Left ventricle myocardium superior (tissue), 1 donor: ENCODE measurements around the gene IFT25. TPM values are rescaled to one million over a fixed set of nuclear protein-coding genes. Genes with fewer than 3 reads are reported as not detected.

ENCODE experiments used
- ATAC-seq: fragments of 200-7000 bp; cut with Tn5 transposase; one replicate; pipeline ENCODE4 v1.9.1; 2020; ENCODE audit warnings: mild to moderate bottlenecking, moderate library complexity
- DNase-seq: peaks from one replicate; pipeline ENCODE4 v3.0.0-alpha.2; 2020
- intact Hi-C: fragments of 100-400 bp; cut with micrococcal nuclease; formaldehyde crosslinking; loops from one replicate; pipeline ENCODE4 v1.11.0; 2022
- total RNA-seq: library from RNA; stranded (reverse); fragmentation: NEBNext Ultra II Directional; extraction: Animal tissue kit (Norgen Biotek cat#: 25700); gene quantifications from one replicate; pipeline ENCODE4 v1.2.1, GENCODE V29; 2021
- donor health status: DM: no; HTN: yes; CAD: no; lungs with severe emphysema.

Gene IFT25
- total RNA-seq, 1 donor from 2014 or later = 8.8 TPM

DNA sequence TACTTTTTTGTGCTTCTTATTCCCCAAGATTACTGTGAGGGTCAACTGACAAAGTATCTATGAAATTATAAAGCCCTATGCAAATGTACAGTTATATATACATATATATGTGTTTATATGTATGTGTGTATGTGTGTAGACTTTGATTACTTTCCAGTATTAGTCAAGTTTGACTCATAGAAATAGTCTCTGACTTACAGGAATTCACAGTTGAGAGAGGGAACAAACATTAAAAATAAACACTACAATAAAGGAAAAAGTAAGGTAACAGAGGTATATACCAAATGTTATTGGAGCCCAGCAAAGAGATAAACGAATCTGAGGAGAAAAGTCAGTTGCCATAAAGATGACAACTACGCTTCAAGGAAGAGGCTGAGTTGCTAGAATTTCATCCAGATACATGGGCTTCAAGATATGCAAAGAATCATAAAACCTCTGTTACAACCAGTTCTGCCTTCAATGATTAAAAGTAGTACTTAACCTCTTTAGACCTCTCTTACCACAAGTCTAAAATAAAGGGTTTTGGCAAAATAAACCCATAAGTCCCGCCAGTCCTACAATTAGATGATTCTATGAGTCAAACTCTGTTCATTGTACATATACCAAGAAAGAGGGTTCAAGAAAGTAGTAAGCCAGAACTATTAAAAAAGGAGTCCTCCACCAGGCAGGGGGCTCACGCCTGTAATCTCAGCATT is 7.2 kb downstream of the IFT25 start:
- ATAC-seq (no peak), DNase-seq (no peak)
- intact Hi-C loops = no loop called here

DNA sequence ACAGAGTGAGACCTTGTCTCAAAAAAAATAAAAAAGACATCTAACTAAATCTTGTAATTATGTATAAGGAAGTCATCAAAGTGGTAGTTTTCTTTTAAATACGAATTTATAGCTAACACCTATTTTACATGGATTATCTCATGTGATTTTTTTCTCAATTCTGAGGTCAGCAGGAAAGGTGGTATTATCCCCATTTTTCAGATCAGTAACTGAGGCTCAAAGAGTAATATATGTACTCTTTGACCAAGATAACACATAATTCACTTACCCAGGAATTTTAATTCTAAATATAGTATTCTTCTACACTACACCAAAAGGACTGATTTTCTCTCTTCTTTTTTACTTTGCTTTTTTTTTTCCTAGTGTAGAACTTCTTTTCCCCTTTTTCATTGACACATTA is 9.1 kb downstream of the IFT25 start:
- DNase-seq (no peak), ATAC-seq (no peak)
- intact Hi-C loops = no loop called here

DNA sequence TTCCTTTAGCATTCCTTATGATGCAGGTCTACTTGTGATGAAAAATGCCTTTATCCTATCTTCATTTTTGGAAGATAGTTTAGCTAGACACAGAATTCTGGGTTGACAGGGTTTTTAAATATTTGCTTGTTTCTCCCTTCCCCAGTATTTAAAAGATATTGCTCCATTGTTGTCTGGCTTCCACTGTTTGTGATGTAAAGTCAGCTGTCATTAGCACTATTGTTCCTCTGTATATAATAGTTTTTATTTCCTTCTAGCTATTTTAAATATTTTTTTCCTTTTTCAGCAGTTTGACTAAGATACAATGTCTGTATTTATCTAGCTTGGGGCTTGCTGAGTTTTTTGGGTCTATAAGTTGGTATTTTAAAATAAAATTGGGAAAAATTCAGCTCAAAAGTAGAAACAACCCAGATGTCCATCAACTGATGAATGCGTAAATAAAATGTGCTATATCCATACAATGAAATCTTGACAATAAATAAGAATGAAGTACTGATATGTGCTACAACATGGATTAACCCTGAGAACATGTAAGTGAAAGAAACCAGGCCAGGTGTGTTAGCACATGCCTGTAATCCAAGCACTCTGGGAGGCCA is 11.2 kb downstream of the IFT25 start:
- DNase-seq (no peak), ATAC-seq (no peak)
- intact Hi-C loops = no loop called here

DNA sequence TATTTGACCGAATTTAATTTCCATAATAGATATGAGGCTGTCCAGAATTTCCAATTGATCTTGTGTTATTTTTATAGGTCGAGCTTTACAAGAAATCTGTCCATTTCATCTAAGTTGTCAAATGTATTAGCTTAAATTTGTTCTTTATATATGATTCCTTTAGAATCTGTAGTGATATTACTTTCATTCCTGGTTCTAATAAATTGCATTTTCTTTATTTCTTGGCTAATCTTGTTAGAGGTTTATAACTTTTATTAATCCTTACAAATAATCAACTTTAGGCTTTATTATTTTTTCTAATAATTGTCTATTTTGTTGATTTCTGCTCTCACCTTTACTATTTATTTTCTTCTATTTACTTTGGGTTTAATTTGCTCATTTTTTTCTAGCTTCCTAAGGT is 14.0 kb downstream of the IFT25 start:
- ATAC-seq (no peak), DNase-seq (no peak)
- intact Hi-C loops = no loop called here

DNA sequence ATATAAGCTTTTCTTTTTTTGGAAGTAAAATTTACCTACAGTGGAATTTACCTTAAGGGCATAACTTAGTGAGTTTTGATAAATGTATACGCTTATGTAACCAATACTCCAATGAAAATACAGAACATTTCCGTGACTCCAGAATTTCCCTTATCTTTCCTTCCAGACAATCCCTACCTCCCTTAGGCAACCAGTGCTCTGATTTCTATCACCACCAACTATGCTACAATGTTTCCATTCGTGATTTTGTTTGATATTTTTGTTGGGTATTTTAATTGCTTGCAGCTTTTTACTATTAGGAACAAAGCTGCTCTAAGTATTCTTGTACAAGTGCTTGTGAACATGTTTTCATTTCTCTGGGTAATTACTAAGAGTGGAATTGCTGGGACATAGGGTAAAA is 14.6 kb downstream of the IFT25 start:
- no peak for ATAC-seq
- no peak for DNase-seq
- intact Hi-C loops = no loop called here

DNA sequence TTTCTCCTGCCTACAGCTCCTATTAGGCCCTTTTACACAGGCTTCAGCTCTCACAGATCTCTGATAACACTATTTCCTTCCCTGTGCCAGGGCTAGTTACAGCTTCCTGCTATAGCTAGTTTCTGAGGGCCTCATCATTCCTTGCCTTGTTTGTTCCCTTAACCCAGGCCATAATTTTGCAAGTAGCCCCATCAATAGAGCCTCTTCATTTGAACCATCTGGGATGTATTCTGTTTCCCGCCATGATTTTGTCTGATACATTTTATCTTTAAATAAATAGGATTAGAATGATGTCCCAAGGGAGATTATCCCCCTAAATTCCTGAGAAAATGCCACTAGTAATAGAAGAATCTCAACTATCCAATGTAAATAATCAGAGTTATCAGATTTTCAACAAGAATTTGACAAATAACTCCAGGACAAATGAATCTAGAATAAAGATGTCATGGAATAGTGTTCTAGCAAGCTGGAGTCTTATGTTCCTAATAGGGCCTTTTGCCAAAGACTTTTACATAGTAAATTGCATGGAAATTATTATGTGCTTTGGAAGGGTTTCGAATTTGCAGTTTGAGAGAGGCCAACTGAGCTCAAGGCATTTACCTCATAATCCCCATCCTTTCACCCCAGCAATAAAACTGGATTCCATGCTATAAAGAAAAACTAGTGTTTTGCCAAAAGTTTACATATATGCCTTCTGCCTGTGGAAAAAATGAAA is 16.1 kb downstream of the IFT25 start:
- no peak for ATAC-seq
- DNase-seq = no peak
- intact Hi-C loops = no loop called here

DNA sequence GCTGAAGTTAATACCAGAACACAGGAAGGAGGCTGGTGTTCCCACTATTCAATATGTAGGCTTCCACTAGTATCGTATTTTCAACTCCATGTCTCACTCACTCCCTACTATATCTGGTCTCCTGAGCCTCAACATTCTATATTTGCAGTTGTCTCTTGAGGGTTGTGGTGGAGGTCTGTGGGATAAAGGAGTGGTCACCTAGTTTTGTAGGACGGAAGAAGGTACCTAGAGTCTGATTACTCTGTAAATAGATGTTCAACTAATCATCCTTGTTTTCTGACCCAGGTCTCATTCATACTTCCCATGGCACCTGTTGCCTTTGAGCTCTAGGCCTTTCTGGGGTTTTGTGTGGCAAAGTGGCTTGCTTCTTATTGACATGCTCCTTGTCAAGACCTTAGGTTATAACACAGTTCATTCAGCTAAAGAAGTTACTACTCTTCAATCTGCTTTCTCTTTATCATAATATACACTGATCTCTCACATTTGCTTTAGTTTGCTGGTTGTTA is 18.1 kb downstream of the IFT25 start:
- no peak for ATAC-seq
- no peak for DNase-seq
- intact Hi-C loops = no loop called here

DNA sequence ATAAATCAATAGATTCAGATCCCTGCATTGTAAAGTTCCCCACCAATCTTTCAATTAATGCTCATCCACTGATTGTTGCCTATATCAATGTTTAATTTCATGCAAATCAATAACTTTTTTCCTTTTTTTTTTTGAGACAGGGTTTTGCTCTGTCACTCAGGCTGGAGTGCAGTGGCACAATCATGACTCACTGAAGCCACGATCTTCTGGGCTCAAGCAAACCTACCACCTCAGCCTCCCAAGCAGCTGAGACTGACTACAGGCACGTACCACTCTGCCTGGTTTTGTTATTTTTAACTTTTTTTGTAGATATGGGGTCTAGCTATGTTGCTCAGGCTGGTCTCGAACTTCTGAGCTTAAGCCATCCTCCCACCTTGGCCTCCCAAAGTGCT is 25.8 kb downstream of the IFT25 start:
- no peak for ATAC-seq
- DNase-seq = no peak
- intact Hi-C loops = no loop called here

DNA sequence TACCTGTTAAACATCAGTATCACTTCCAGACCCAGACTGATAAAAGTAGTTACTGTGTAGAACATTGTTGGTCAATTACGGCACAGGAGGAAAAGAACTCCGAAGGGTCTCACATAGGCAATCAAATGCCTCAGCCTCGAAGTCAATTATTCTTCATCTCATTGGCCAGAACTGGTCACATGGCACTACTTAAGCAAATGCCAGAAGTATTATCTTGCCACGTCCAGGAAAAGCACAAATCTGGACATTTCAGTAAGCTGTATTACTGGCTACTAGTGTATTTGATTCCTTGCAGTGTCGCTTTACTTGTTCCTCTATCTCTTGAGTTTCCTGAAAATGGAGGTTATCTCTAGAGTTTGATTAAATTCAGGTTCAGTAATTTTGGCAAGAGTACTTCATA is 27.2 kb downstream of the IFT25 start:
- DNase-seq = no peak
- no peak for ATAC-seq

DNA sequence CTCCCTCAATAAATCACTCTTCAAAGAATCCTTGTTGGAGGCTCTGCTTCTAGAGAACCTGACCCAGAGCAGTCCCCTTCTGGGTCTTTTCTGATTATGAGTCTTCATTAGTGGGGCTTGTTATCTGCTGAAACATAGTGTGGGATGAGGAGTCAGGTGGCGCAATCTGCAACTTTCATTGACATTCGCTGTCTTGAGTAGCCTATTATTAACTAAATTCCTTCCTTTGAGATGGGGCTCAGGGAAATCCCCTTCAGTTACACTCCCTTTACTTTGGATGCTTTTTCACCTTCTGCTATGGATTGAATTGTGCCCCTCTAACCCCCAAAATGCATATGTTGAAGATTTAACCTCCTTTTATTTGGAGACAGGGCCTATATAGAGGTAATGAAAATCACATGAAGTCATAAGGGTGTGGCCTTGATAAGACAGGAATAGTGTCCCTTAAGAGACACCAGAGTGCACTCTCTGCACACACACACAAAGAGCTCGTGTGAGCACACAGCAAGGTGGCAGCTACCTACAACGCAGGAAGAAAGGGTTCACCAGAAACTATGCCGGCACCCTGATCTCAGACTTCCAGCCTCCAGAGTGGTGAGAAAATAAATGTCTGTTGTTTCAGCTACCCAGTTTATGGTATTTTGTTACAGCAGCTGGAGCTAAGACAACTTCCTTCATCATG is 32.0 kb downstream of the IFT25 start:
- intact Hi-C loops = no loop called here
- no peak for ATAC-seq
- no peak for DNase-seq

More for the DNA sequence above, 27.2 kb downstream of the IFT25 start:
- intact Hi-C loops = no loop called here

DNA sequence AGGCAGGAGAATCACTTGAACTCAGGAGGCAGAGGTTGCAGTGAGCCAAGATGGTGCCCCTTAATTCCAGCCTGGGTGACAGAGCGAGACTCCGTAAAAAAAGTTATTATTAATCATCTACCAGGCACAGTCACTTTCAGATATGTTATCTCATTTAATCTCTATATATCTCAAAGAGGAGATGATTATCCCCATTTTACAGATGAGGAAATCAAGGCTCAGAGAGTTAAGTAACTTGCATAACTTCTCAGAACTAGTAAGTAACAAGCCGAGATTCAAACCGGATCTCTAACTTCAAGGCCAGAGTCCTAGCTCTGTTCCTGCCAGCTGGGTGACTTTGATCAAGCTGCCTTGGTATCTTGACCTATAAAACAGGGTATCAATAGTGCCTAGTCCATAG is 34.1 kb downstream of the IFT25 start:
- no peak for ATAC-seq
- no peak for DNase-seq
- intact Hi-C loops = no loop called here

DNA sequence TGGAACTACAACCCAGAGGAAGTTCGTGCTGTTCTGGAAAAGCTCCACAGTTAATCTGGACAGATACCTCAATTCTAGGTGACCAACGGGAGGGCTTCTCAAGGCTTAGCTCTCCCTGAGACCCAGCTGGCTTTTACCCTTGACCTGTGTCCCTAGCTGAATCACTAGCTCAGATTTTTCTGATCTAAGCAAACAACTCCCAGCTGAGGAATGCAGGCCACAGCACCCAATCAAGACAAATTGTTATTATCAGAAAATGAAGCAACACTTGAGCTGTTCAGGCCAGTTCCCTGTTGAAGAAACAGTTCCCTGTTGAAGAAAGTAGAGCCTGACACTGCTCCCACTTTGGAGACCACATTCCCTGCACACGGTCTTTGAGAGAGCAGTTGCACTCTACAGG is 35.6 kb downstream of the IFT25 start:
- ATAC-seq = no peak

DNA sequence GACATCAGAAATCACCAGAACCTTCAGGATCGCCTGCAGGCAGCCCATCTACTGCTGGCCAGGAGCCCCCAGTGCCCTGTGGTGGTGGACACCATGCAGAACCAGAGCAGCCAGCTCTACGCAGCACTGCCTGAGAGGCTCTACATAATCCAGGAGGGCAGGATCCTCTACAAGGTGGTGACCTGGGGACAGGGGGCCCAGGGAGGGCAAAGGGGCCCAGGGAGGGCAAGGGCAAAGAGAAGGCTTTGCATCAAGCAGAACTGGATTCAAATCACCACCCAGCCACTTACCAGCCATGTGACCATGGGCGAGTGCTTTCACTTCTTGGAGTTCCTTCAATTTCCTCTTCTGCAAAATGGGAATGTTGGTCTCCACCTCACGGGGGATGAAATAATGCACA is 39.4 kb downstream of the IFT25 start:
- ATAC-seq (no peak), DNase-seq (no peak)
- intact Hi-C loops = no loop called here

More for the DNA sequence above, 35.6 kb downstream of the IFT25 start:
- no peak for DNase-seq
- intact Hi-C loops = no loop called here

DNA sequence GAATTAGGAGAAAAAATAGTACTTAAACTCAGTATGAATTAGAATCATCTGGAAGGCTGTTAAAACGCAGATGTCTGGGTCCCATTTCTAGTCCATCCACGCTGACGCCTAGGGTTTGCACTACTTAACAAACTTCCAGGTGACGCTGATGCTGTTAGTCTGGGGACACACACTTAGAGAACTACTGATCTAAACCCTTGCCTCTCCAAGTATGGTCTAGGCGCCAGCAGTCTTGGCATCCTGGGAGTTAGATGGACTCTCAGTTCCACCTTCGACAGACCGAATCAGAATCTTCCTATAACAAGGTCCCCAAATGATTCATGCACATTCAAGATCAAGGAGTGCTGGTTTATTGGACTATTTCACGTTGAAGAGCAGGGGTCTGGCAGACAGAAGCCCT is 40.0 kb downstream of the IFT25 start:
- ATAC-seq (no peak), DNase-seq (no peak)
- intact Hi-C loops = no loop called here

DNA sequence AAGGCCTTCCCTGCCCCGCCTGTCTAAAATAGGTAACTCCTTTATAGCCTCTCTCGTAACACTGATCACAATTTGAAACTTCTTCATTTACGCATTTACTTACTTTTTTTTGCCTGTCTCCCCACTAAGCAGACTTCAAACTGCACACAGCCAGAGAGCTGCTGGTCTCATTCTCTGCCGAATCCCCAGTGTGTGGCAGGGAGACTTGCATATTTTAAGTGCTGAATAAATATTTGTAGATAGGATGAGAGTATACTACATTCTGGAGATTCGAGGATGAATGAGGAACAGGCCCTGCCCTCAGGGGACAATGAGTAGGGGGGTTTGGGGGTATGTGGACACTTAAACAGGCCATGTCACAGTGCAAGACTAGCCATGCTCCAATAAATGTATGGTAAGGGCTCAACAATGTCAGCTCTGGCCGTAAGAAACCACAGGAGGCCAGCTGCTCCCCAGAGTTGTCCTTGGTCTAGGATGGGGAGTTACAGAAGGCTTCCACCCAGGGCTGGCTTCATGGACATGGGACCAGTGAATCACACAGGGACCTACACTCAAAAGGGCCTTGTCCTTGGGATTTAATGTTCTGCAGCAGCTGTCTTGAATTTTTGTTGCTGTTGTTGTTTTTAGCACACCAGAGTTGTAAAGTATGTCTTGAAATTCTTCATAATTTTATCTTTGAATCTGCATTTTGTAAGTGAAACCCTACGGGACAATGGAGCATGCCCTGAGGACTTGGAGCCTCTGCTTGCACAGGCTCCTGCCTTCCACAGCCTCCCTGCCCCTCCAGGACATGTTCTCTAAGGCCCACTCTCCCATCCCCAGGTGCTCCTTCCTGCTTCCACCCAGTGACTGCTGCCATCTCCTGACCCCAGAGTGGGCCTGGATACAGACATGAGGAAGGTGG is 43.0 kb downstream of the IFT25 start:
- DNase-seq (no peak), ATAC-seq (no peak)
- intact Hi-C loops = no loop called here

DNA sequence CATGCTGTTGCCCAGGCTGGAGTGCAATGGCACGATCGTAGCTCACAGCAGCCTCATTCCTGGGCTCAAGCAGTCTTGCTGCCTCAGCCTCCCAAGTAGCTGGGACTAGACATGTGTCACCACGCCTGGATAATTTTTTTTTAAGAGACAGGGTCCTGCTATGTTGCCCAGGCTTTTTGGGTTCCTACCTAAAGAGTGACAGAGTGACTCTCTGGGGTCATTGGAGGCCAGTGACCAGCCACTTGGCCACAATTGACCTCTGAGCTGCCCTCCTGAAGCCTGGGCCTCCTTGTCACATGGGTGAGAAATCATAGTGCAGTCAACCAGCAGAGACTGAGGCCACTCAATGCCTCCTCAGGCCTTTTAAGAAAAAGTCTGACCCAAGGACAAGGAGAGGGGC is 45.8 kb downstream of the IFT25 start:
- ATAC-seq (no peak), DNase-seq (no peak)
- intact Hi-C loops = no loop called here

DNA sequence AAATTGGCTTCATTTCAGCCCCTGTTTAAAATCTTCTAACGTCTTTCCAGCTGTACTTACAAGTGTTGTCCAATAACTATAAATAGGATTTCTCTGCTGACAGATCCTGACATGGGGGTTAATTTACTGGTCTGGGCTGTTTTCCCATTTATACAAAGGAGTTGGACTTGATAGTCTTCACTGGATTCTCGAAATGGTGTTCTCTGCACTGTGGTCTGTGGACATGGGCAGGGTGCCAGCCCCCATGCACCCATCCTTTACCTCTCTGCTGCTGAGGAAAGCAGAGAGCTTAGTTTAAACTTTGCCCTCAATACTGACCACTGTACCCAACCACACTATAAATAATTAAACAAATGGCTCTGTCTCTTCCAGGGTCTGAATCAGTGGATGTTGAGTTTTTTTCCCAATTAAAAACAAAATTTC is 46.3 kb downstream of the IFT25 start:
- ATAC-seq = peak; percentile 57
- DNase-seq = peak; percentile 46
- intact Hi-C loops = no loop called here

DNA sequence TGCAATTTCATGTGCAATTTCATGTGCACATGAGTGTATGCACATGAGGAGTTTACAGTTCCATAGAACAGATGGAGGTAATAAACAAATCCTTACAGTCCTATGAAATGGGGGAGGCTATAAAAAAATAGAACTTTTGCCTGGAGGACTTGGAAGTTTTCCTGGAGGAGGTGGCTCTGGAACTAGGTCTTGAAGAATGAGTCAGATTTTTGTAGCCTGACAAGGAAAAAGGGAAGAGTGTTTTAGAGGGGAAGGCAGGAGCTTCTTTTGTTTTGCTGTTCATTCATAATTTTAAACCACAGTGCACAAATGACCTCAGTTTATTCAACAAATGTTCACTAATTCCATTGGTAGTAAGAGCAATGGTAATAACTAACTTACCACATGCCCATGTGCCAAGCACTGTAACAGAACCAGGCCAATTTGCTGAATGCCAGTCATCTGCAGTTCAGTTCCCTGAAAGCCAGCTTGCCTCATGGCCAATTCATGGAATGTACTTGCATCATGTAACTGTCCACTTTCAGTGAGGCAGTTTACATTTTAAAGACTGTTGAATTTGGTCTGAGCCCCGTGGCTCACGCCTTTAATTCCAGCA is 48.8 kb downstream of the IFT25 start:
- intact Hi-C loops = no loop called here
- ATAC-seq (no peak), DNase-seq (no peak)

DNA sequence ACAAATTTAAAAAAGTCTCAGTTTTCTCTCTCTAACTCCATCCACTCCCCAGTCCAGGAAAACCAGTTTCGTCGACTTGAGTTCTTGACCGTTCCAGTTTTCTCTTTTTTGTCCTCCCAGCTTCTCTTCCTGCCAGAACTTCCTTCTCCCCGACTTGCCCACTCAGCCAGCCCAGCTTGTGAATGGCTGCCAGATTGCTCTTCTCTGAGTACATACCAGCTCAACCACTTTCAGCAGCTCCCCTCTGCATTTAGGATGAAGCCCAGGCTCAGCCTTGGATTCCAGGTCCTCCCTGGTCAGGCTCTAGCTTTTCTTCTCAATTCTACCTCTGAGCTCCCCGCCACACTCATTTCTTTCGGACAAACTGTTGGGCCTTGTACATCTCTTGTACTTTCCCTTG is 50.1 kb downstream of the IFT25 start:
- intact Hi-C loops = no loop called here
- no peak for DNase-seq
- no peak for ATAC-seq
